GM18502 (cell line): Measurements from ENCODE around the gene KLF15.

ENCODE experiments used
- ATAC-seq: cut with Tn5 transposase; IDR thresholded peaks from one replicate; pipeline ENCODE4 v1.9.1; 2021; ENCODE audit warnings: mild to moderate bottlenecking; ENCODE audit not compliant: unreplicated experiment, poor library complexity

Gene KLF15

DNA sequence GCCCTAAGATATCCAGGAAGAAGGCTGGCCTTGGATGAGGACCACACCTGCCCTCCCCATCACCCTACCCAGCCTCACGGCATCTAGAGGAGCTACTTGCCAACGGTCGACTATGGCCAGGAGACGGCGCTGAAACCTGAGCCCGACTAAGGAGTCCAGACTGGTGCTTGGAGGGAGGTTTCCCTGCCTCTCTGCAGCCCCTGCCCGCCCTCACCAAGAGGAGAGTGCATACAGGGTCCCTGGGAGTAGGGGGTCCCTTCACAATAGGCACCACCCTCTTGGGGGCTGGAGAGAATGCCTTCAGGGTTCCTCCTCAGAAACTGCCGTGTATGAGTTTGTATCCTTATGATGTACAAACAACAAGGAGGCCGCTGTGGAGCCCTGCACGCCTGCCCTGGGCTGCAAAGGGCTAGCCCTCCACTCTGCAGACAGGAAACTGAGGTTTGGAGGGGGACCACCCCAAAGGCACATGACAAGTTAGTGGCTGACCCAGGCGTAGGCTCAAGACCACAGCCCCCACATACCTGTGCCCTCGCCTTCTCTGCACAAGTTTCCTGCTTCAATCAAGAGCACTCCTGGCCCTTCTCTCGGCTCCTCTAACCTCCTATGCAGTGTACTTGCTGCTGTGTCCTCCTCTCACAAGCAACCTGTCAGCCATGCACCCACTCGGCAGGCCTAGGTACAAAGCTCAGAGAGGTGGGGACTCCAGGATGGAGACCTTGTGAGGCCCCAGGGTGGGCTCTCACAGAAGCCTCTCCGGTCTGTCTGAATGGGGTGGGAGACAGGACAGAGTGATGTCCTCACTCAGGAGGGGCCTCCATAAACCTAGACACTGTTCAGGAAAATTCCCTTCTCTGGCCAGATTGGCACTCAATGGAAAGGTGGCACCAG, 7.4 kb downstream of the KLF15 start:
- no peak for ATAC-seq

DNA sequence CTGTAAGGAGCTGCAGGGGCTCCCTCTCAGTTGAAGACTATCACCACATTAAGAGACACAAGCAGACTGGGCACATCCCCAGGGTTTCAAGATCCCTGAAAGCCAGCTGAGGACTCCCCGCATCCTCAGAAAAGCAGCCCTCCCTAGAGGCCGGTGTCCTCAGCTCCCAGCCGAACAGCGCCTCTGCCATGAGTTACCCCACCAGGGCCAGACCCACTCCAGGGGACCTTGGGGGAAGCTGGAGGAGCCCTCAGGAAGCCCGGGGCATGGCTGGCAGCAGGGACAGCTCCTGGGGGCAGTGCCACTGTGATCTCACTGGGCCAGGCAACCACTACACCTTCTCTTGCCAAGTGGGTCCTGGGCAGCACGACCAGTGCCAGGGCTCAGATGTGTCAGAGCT, 8.1 kb downstream of the KLF15 start:
- ATAC-seq: no peak

DNA sequence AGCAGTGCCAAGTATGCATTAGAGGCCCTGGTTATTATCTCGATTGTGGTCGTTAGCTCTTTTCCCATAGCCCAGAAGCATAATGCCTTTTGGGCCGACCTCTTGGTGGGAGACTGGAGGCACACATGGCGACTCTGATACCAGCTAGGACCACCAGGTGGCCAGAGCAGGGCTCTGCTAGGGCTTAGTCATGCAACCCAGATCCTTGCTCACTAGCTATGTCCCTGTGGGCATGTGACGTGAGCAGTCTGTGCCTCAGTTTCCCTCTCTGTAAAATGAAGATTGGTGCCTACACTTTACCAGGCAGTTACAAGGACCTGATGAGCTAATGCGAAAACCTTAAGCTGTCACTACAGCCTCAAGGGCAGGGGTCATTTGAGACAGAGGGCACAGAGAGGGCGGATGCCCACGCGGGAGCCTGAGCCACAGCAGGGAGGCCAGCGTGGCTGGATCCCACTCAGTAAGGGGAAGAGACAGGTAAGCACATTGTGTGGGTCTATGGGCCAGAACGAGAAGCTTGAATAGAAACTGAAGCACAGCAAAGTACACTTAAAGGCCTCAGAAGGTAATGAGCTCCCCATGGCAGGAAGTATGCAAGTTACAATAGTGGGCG, 8.8 kb downstream of the KLF15 start:
- ATAC-seq: no peak

DNA sequence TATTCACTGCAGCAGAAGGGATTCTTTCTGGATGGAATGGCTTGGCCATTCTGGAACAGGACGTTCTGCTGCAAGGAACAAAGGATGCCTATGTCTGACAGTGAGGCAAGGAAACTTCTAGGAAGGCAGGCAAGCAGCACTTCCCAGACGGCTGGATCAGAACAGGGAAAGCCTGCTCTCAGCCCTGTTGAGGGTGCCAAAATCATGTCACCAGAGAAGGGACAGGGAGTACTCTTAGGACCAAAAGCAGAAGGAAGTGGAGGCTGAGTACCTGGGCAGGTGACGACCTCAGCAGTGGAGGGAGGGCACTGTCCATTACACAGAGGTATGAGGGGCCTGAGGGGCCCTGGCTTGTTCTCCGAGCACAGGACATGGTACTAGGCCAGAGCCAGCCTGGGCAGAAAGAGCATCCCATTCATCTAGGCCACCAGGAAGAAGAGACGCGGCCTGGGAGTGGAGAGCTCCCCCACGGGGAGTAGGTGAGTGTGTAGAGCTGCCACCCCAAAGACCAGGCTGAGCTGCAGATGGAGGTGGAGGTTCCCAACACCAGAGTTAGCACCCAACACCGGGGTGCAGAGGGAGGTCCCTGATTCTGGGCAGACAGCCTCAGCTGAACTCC, 9.6 kb downstream of the KLF15 start:
- no peak for ATAC-seq

DNA sequence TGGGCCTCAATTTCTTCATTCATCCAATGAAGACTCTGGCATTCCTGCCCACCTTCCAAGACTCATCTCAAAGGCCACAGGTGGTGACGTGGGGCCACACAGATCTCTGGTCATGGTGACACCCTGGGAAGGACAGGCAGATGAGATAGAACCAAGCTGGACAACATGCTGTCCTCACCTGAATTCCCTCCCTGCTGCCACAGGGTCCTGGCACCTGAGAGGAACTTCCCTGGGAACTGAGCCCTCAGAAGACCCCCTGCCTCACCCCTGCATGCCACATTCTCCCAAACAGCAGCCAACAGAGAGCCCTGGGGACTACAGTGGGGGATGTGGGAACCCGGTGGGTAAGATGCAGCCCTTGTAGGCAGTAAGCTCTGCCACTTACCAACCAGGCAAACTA, 10.7 kb downstream of the KLF15 start:
- no peak for ATAC-seq

DNA sequence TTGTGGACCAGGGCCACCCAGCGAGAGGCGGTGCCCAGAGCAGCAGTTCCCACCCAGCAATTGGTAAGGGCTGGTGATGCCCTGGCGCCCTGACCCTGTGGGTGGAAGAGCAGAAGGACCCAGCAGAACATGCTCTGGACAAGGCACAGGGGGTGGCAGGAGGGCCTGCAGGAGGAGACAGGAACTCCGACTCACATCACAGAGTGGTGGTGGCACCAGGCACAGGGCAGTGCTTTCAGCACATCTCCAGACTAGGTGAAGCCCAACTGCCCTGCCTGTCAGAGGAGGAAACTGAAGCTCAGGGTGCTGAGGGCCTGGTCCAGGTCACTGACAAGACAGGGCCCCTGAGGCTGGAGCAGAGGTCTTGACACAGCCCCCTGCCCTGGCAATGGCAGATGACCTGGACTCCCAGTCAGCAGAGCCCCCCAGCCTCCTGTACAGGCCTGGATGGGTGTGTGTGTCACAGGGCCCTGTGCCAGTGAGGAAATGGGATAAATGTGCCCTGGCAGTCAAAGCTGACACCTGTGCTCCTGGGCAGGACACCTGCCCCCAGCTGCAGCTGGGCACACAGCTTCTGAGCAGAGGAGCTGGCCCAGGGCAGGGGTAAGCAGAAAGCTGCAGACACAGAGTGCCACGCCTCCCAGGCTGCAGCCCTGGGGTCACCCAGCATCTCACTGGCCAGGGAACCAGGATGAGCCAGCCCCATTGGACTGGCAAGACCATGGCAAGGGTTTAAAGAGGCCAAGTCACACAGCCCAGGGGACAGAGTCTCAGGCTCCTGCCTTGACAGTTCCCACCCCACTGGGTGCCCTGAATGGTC, 11.4 kb downstream of the KLF15 start:
- no peak for ATAC-seq

DNA sequence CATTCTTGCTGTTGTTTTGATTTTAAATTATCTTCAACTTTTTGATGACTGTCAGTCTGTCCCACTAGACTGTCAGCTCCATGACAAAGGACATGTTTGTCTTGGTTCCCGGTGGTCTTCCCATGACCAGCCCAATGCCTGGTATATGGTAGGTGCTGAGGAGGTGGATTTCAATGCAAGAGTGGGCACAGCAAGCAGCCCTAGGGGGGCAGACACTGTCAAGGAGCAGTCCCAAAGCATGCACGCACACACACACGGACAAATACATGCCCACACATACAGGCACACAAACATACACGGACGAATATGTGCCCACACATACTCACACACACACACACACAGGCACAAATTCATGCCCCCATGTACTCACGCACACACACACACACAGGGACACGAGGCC, 12.0 kb downstream of the KLF15 start:
- no peak for ATAC-seq

DNA sequence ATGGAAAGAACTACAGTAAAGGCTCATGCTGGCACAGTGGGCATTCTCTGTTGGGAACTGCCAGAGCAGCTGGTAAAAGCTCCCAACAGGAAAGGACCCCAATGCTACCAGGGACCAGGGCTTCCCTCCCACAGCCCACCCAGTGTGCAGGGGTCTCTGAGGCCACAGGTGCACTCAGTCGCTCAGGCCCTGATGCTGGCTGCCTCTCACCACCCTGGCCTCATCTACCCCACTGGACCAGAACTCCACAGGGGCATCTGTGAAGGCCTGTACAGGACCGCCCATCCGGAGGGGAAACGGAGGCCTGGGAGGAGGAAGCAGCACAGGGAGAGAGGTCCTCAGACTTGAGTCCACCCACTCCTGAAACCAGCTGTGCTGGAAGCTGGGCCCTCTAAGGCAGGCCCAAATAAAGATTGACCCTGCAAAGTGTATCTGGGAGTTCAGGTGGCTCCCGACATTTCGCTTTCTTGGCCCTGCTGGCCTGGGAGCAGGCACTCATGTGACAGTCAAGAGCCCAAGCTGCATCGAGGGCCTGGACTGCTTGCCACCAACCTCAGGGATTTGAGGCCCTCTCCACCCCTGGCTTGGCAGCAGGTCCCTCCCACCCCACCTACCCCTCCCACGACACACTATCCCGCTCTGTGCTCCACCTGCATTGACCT, 12.7 kb downstream of the KLF15 start:
- ATAC-seq: no peak

DNA sequence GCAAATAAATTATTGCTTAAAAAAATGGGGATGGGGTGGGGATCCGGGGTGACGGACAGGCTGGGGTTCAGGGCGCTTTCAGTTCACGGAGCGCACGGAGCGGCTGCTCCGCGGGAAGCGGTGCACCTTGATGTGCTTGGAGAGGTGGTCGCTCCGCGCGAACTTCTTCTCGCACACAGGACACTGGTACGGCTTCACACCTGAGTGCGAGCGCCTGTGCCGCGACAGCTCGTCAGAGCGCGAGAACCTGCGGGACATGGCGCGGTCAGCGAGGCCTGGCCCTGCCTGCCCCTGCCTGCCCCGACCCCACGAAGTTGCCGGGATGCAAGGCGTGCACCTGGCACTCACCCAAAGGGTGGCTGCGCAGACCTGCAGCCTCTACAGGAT, 13.6 kb downstream of the KLF15 start:
- ATAC-seq: no peak

DNA sequence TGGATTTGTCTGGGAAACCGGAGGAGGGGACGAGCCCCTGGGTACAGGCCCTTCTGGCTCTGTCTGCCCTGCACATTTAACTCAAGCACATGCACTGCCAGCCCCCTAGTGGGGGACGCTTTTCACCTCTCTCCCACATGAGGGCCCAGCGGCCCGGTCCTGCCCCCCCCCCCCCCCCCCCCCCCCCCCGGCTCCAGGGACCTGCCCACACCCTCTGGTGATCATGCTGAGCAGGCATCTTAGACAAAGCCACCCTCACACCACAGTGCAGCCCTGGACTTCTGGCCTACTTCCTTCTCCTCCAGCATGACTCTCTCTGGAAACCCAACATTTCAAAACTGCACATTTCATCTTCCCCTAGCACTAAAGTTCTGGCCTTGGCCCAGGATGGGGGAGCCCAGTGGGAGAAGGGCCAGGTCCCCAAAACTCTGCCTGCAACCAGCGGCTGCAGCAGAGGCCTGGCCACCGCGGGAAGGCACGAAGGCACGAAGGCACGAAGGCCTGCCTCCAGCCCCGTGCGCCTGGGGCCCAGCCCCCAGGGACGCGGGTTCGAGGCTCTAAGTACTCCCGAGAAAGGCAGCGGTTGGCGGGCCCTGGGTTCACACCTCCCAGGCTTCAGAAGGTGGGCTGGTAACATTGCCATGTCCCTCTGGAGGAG, 14.1 kb downstream of the KLF15 start:
- no peak for ATAC-seq

DNA sequence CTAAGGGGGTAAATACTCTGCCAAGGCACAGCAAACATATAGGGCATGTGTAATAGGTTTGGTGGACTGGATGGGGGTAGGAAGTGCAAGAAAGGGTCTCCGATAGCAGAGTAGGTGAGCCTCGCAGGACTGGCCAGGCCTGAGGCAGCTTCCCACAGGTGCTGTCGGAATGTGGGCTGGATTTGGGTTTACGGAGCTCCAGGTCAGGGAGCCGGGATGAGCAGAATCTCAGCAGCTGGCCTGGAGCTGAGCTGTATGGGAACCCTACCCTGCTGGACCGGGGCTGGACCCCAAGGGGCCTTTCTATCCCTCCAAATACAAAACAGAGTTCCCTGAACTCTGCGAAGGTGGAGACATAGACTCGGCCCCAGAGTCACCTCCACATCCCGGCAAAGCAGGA, 15.0 kb downstream of the KLF15 start:
- no peak for ATAC-seq

DNA sequence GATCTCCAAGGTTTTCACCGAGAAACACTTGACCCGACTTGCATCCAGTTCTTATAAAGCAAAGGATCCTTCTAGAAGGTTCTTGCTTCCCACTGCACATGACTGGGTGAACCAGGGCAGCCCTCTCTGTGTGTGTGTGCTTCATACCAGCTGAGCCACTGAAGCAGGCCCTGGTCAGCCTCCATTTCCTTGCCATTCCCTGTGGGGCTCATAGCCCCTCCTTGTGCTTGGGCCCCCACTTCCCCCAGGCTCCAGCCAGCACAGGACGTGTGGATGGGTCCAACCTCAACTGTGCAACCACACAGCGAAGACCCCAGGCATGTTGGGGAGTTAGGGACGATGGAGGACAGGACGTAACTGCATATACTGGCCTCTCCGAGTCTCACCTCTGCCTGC, 15.5 kb downstream of the KLF15 start:
- ATAC-seq: no peak

DNA sequence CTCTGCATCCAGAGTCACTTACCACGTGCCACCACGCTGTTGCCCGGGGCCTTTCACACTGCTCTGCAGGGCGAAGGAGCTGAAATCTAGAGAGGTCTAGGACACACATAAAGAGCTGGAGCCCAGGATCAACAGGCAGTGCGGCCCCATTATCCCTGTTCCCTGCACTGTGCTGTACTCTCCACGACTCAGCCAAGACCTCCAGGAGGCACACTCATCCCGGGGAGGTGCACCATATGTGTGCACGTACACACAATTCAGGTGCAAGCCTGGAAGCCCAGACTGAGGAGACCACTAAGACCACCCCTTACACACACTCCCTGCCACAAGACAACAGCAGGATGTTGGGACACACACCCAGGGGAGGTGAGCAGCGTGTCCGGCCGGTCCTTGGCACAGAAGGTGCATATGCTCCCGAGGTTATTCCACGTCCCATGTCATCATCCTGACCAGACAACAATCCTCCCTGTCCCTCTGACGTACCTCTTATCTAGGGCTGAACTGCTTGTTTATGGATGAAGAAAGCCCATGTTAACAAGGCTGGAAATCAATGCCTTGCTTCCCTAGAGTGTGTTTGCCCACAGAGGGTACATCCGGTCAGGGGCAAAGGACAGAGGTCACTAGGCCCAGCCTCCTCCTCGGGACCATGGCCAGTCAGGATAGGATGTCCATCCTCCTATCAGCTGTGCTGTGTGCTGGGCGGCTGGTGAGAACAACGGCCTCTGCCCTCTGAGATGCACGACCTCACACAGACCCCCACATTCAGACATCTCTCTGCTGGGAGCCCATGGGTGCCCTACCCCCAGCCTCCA, 16.1 kb downstream of the KLF15 start:
- no peak for ATAC-seq

DNA sequence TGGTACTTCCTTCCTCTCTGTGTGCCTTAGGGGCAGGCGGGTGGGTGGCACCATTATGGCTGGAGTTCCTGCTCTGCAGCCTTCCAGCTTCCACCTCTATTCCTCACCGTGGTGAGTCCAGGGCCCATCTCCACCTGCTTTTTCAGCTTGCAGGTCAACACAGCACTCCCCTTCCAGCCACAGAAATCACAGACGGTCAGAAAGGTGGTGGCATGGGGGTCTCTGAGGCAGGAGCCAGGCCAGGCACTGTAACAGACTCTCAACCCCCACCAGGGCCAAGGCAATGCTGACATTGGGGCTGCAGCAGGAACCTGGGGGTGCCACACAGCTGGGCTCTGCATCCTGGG, 16.6 kb downstream of the KLF15 start:
- ATAC-seq: no peak

DNA sequence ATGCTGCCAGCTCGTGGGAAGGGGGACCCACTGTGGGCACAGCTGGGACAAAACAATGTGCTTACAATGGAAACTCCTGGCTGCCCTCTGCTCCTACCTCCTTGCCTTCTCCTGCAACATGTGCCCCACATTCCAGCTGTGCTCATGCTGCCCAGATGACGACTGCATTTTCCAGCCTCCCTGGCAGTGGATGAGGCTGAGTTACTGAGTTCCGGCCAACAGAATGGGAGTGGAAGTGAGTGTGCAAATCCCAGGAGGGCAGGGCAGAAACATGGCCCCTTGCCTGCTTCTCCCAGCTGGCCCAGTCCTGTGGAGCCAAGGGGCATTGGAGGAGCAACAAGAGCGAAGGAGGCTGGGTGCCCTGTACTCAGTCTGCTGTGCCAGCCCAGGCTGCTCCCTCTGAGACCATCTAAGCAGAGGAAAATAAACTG, 17.1 kb downstream of the KLF15 start:
- ATAC-seq: no peak

DNA sequence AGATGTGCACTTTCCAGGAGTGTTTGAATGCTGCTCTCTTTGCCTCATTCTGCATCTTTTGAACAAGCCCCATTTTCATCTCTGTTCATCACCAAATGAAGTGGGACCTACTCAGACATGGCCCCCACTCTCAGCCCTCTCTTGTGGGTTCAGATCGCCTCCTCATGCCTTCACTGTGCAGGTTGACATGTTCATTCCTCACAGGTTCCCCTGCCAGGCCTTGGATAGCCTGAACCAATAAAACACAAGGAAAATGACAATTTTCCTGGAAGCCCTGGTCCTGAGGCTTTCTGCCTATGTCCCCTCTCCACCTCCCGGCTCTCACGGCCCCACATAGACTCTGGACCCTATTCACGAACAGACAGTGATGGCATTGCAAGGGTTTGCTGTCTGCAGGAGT, 17.7 kb downstream of the KLF15 start:
- ATAC-seq: no peak

DNA sequence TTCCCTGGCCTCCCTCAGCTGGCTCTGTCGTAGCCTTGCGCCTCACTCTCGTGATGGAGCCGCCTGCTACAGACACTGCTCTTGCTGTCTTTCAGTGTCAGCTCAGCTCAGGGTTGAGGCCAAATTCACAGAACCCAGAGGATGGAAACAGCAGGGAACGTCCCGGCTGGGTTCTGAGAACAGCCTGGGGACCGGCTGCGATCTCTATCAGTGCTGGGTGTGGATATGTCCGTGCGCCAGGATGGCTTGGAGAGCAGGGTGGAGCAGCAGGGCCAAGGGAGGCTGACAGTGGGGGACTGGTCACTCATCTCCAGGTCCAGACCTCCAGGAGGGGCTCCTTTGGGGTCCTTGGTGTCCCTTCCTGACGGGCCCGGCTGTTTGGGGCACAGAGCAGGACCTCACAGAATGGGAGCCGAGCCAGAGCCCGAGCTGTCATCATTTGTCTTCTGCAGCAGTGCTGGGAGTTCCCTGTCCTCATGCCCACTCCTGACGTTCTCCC, 18.4 kb downstream of the KLF15 start:
- no peak for ATAC-seq

DNA sequence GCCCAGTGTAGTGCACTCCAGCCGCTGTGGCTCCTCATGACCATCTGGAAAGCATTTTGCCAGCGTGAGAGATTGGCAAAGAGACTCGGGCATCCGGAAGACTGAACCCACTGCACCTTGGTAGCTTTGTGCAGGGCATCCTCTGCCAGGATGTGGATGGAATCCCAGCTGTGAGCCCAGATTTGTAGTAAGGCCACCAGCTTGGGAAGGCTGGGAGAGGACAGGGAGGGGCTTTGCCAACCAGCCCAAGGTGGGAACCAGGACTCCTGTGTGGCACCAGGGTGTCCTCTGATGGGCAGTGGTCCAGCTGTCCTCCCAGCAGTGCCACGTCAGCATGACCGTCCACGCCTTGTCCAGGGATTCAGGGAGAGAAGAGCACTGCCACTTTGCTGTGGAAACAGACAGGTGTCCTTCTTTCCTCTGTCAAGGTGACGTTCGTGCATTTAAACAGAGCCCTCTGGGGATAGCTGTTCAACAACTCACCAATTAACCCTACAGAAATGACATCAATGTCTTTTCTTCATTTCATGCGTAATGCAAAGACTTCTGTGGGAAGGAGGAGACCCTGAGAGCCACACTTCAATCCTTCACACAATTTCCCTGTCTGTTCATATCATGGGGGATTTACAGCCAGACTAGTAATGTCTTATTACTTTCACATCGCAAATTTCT, 19.1 kb downstream of the KLF15 start:
- ATAC-seq: no peak
